D721Med (cell line): ENCODE results near the gene KIF22.

ENCODE experiments used
- DNase-seq: peaks from one replicate; pipeline ENCODE4 v3.0.0; 2011; ENCODE audit warnings: low spot score; ENCODE audit not compliant: insufficient read length
- FAIRE-seq: peaks from 2 replicates; lab custom pipeline; 2011; peaks lifted over from hg19 to GRCh38; lab: Jason Lieb, UNC
- TF ChIP-seq, protein P1 (sequence below): IDR thresholded peaks from 2 replicates; pipeline ENCODE4 v1.5.1; 2012; ENCODE audit warnings: mild to moderate bottlenecking, control low read depth; ENCODE audit not compliant: insufficient read depth; ENCODE audit errors: missing control alignments

Gene KIF22

DNA sequence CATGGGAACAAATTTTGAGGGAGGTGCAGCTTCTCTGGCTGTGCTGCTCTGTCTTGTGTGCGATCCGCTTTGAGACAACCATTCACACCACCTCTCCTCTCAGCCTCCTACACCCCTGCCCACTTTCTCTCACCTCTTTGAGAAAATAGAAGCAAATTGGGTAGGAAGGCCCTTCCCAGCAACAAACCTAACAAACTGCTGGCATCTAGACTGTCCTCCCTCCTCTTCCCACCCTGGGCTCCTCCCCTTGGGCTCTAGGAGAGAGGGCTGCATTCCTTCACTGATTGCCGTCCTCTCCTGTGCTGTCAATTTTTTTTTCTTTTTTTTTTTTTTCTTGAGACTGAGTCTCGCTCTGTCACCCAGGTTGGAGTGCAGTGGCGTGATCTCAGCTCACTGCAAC lies 59.0 kb downstream of the KIF22 start:
- DNase-seq (no peak), FAIRE-seq (no peak)
- TF ChIP-seq, protein P1, sequence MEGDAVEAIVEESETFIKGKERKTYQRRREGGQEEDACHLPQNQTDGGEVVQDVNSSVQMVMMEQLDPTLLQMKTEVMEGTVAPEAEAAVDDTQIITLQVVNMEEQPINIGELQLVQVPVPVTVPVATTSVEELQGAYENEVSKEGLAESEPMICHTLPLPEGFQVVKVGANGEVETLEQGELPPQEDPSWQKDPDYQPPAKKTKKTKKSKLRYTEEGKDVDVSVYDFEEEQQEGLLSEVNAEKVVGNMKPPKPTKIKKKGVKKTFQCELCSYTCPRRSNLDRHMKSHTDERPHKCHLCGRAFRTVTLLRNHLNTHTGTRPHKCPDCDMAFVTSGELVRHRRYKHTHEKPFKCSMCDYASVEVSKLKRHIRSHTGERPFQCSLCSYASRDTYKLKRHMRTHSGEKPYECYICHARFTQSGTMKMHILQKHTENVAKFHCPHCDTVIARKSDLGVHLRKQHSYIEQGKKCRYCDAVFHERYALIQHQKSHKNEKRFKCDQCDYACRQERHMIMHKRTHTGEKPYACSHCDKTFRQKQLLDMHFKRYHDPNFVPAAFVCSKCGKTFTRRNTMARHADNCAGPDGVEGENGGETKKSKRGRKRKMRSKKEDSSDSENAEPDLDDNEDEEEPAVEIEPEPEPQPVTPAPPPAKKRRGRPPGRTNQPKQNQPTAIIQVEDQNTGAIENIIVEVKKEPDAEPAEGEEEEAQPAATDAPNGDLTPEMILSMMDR: no peak

- no peak for DNase-seq
- no peak for FAIRE-seq
- TF ChIP-seq, protein P1: no peak
These were observed 60.4 kb downstream of the KIF22 start for GRCh38 chr16:29850998-29851397.

DNA sequence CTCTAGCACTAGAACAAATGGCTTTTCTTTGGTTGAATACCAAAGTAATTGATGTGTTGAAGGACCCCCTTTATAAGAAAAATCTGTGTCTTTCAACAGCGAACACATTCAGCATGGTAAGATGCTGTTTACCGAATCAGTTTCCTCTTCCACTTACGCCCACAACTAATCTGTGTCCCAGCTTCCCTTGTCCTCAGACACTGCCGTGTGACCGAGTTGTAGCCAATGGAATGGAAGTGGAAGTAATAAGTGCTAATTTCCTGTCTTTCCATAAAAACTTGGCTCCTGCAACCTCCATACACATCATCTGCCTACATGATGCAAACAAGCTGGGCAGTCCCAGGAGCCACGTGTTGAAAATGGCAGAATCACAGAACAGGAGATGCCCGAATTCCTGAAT lies 62.1 kb downstream of the KIF22 start:
- FAIRE-seq: no peak
- no peak for DNase-seq
- TF ChIP-seq, protein P1: no peak

GRCh38 chr16:29854520-29855100 lies 64.1 kb downstream of the KIF22 start:
- FAIRE-seq: no peak
- TF ChIP-seq, protein P1: no peak
- no peak for DNase-seq
